ENCODE measurements around the gene RABL6.

GRCh38 chr9:136791516-136792276 is 16.1 kb upstream of the RABL6 start:
- TF ChIP-seq CTCF (IDR thresholded peaks at IDR 0.05) (peak; percentile 90 to 97 (median 92)), POLR2A (IDR thresholded peaks at IDR 0.05) (no peak)
